ENCODE measurements around the gene FASTK. TPM values are rescaled to one million over a fixed set of nuclear protein-coding genes. Genes with fewer than 3 reads are reported as not detected.

The FASTK gene, protein sequence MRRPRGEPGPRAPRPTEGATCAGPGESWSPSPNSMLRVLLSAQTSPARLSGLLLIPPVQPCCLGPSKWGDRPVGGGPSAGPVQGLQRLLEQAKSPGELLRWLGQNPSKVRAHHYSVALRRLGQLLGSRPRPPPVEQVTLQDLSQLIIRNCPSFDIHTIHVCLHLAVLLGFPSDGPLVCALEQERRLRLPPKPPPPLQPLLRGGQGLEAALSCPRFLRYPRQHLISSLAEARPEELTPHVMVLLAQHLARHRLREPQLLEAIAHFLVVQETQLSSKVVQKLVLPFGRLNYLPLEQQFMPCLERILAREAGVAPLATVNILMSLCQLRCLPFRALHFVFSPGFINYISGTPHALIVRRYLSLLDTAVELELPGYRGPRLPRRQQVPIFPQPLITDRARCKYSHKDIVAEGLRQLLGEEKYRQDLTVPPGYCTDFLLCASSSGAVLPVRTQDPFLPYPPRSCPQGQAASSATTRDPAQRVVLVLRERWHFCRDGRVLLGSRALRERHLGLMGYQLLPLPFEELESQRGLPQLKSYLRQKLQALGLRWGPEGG
- total RNA-seq = 78.5 and 88.9 TPM in 2 replicates

DNA sequence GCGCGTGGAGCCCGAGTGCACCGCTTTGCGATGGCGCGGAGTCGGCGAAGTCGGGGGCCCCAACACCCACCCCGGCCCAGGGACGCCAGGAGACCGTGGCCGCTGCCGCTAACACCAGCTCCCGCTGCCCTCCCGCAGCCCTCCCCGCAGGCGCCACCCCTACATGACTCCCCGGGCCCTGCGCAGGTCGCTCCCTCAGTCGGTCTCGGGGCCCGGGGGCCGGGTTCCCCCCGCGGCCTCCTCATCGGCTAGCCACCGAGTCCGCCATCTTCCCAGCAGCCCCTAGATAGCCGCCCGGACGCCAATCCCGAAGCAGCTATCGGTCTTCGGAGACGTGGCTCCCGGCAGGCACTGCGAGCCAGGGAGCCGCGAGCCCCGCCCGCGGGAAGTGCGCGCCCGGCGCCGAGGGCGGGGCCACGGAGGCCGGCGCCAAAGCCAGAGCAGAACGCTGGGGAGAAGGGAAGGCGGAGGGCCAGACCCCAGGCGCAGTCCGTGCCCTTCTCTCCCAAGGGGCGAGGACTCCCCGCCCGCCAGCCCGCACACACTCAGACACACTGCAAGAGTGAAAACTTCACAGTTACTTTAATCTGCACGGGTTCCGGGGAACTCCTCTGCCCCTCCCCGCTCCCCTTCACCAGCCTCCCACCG lies at the start of gene FASTK:
TSS of gene FASTK (minus strand) at position 288 of the 648 bp plus-strand sequence. CDS start at position 245, 43 bp downstream.

DNA sequence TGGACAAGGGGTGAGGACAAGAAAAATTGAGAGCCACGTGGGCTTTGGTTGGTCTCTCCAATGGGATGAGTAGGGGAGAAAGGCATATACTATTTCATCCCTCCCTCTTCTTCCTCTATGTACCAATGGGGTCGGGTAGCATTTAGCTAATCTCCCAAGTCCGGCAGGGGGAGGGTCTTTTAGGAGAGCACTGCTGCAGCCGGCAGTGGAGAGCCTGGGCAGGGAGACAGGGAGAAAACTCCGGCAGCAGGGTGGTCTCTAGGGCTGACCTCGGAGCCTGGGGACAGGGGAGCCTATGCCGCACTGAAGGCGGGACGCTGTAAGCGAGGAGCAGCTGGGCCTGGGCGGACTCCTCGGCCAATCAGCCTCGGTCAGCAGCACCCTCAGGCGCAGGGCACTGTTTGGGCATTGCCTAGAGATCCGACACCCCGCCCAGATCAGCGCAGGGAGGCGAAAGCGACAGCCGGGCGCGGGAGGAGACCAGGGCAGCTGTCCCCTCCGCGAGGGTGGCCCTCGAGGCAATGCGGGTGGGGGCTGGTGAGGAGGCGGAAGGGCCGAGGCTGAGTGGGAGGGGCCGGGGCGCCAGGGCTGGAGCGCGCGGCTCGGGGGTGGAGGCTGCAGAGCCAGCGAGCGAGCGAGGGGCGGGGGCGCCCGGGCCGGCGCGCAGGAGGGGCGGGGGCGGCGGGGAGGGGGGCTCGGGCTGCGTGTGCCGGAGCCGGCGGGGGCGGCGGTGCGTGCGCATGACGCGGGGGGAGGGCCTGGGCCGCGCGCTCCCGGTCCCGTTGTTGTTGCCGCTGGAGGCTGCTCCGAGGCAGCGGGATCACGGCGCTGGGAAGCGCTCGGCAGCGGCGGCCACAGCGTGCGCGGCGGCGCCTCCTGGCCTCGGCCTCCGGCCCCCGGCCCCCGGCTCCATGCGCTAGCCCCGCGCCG lies 5.3 kb upstream of the FASTK start, which contains the start of gene AGAP3:
TSS of gene AGAP3 (plus strand) at position 785 of the 930 bp plus-strand sequence. CDS start 267 bp downstream, outside the sequence.

DNA sequence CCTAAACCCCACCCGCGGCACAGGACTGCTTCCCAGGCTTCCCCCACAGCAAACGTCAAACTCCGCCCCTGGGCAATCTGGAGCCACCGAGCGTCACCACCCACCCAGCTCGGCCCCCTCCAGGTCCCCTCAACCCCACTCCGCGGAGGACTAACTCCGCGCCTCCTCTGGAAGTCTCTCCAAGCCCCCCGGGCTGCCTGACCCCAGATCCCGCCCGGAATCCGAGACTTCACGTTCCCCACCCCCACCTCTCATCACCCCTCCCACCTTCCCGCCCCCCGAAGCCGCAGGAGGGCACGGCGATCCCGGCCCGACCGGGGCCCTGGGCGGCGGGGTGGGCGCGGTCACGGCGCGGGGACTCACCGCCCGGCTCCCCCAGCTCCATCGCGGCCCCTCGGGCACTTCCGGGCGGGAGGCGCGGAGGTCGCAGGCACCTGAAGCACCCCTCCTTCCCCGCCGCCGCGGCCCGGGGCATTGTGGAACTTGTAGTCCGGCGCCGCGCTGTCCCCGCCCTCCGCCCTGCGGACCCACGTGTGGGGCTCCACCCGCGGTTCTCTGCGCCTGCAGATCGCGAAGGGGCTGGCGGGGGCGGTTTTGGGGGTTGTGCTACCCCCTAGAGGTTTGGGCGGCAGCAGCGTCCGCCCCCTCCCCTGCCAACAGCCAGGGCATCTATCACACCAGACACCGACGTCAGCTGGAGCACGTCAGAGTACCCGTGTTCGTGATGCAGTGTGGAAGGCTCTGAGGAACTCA lies 2.6 kb upstream of the FASTK start, which contains the start of gene TMUB1:
TSS of gene TMUB1 (minus strand) at position 423 of the 753 bp plus-strand sequence. CDS start 930 bp downstream, outside the sequence.

DNA sequence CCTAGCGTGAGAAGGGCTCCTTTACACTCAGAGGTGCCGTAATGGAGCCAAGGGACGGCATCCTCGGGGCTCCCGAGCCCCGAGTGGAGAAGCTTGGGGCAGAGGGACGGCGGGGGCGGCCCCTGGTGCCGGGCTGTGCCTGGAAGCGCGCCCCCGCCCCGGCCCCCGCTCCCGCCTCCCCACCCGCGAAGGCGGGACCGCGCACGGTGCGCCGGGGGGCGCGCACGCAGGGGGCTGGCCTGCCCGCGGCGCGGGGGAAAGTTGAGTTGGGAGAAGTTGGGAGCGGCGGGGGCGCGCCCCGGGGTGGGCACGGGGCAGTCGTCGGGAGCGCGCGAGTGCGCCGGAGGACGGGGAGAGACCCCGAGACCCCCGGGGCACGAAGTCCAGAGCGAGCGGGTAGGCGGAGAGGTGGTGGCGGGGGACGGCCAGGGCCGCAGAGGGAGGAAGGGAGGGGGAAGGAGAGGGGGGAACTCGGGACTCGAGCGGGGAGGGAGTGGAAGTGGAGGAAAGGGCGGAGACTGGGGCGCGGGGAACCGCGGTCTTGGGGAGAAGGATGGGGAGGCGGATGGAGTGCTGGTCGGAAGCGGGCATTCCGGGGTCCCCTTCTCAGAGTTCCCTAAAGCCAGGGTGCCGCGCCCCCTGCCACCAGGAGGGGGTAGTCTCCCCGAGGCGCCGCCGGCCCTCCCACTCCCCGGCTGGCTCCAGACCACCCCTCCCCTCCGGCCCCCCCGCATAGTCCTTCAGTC lies 21.1 kb downstream of the FASTK start, which contains the start of gene SLC4A2:
TSS of gene SLC4A2 (plus strand) at position 223 of the 746 bp plus-strand sequence. CDS start 2,399 bp downstream, outside the sequence.

DNA sequence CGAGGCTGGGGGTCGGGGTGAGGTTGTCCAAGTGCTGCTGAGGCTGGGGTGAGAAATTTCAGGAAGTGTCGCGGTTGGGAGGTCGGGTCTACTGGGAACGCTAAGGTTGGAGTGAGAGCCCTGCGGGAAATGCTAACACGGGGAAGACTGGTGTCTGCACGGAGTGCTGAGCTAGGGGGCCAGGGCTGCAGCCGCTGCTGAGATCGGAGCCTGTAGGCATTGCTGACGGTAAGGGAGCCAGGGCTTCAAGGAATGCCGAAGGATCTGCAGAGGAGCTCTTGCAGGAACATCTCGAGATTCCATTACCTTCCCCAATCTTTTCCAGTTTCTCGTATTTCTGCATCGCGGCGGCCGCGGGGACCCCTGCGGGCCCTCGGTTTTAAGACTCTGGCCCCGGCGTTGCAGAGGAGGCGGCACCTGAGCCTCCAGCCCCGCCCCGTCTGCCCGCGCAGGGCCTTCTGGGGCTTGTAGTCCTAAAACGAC lies 23.1 kb downstream of the FASTK start, which contains the start of gene CDK5:
TSS of gene CDK5 (minus strand) at position 392 of the 483 bp plus-strand sequence. CDS start at position 343, 49 bp downstream.

DNA sequence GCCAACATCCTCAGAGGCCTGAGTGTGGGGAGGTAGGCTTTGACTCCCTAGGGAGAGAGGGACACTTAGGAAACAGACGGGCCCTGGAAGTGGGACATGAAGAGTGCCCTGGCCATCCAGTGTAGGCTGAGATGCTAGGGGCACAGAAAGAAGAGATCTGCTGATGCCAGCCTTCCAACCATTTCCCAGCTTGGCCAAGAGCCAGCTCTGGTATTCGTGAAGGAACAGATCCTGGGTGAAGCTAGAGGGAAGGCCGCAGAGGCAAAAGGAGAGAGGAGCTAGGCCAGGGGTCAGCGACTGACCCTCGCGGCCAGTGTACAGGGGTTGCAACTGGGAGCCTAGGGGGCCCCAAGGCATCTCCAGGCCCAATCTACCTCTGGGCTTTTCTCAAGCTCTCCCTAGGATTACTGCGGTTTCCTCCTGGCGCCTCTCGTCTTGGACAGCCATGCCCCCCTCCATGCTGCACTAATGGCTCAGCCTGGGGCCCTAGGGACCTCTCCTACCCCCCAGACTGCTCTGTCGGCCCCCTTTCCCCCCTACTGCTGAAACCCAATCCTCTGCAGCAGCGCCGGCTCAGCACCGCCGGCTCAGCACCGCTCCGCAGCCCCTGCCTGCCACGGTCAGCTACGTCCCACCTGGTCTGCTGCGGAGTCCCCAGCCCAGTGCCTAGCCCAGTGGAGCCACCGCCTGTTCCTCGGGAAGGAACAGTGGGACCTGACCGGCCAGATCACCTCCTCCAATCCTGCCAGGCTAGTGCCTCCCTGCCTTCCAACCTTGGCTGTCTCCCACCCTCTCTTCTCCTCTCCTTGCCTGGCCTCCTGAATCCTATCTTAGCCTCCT lies 32.4 kb downstream of the FASTK start, which contains the start of gene ASIC3:
TSS of gene ASIC3 (plus strand) at position 556 of the 840 bp plus-strand sequence. CDS start 355 bp downstream, outside the sequence.

DNA sequence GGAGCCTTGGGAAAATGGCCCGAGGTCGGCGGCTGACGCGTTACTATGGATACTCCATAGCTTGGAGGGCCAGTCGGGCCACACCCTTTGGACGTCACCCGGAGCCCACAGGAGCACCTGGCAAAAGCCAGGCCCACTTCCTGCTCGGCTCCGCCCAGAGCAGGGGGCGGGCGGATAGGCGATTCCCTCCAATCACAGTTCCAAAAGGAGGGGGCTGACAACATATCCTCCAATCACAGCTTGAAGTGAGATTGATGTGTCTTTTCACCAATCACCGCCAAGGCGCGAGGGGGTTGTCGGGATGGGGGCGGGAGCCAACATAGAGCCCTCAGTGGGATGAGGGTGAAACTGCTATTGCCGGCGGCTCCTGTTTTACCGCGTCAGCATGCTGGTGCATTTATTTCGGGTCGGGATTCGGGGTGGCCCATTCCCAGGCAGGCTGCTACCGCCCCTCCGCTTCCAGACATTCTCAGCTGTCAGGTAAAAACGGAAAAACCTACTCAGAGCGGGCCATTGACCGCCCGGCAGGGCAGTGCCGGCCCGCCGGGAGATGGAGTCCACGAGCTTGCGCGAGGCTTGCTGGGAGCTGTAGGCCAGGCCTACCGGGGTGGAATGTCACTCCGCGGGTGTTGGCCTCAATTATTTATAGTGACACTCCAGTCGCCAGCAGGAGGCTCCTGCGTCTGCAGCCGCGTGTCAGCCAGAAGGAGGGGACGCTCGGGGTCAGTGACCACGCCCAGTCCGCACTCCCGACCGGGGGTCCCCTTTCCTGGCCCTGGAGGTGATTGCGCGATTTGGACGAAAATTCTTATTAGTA lies 52.3 kb downstream of the FASTK start, which contains the start of gene ABCB8:
TSS of gene ABCB8 (plus strand) at position 320 of the 817 bp plus-strand sequence. CDS start at position 386, 66 bp downstream.

Other genes with a start within 250 kb of the FASTK start
- not detected in 2 replicates for gene AOC1, start 228.3 kb downstream of the FASTK start, total RNA-seq
- 4.4 and 5.2 TPM in 2 replicates for gene KCNH2, start 102.5 kb downstream of the FASTK start, total RNA-seq
- gene NOS3, start 89.8 kb downstream of the FASTK start, total RNA-seq = 3.3 and 3.7 TPM in 2 replicates
- 0.11 and 0.12 TPM in 2 replicates for gene ATG9B, start 56.3 kb downstream of the FASTK start, total RNA-seq
- gene ABCB8, start 52.4 kb downstream of the FASTK start, total RNA-seq = 43.1 and 50.1 TPM in 2 replicates
- under 0.01 and 0.75 TPM in 2 replicates for gene ASIC3, start 32.3 kb downstream of the FASTK start, total RNA-seq
- 17.7 and 21.6 TPM in 2 replicates for gene CDK5, start 22.9 kb downstream of the FASTK start, total RNA-seq
- 74.8 and 89.6 TPM in 2 replicates for gene SLC4A2, start 21.2 kb downstream of the FASTK start, total RNA-seq
- 20.6 and 23.4 TPM in 2 replicates for gene TMUB1, start 2.7 kb upstream of the FASTK start, total RNA-seq
- gene AGAP3, start 5.7 kb upstream of the FASTK start, total RNA-seq = 41.9 and 48.9 TPM in 2 replicates
- gene GBX1, start 86.9 kb upstream of the FASTK start, total RNA-seq = not detected in 2 replicates
- gene ASB10, start 106.4 kb upstream of the FASTK start, total RNA-seq = not detected in 2 replicates
- not detected in 2 replicates for gene H2BK1, start 129.7 kb upstream of the FASTK start, total RNA-seq
- gene ABCF2, start 146.4 kb upstream of the FASTK start, total RNA-seq = 57.7 and 84.9 TPM in 2 replicates
- 60.8 and 86.1 TPM in 2 replicates for gene CHPF2, start 151.7 kb upstream of the FASTK start, total RNA-seq
- gene SMARCD3, start 167.9 kb upstream of the FASTK start, total RNA-seq = 25.6 and 35.7 TPM in 2 replicates